SK-N-SH (cell line): ENCODE measurements around the gene SH3TC1. TPM values are rescaled to one million over a fixed set of nuclear protein-coding genes. Genes with fewer than 3 reads are reported as not detected.

Experiments
- CTCF ChIA-PET: fragments of 300-600, 350-600 bp; formaldehyde crosslinking; extraction: SDS; loops from one replicate; lab custom pipeline; 2021; lab: Yijun Ruan, JAX
- POLR2A ChIA-PET: fragments of 350-600 bp; sonication (Branson Sonifier 250); formaldehyde crosslinking; extraction: SDS; loops from one replicate; lab custom pipeline; 2020; ENCODE audit warnings: antibody characterized with exemption, inconsistent platforms; lab: Yijun Ruan, JAX
- DNase-seq: peaks from one replicate; pipeline ENCODE4 v3.0.0; 2012
- H2AFZ ChIP-seq: fragments of 200-600 bp; sonication (generic); 2 replicates; pipeline ENCODE4 v1.8.1; 2016; ENCODE audit warnings: antibody characterized with exemption, mild to moderate bottlenecking, low read depth
- H3F3A ChIP-seq: fragments of 200-600 bp; sonication (generic); replicated peaks from 2 replicates; pipeline ENCODE3; 2016; ENCODE audit warnings: antibody characterized with exemption, mild to moderate bottlenecking; ENCODE audit not compliant: insufficient read depth
- H3K27ac ChIP-seq, 2 experiments: fragments of 200-500 bp in 1 of 2; fragments of 200-600 bp in 1 of 2; sonication (Bioruptor generic) in 1 of 2; sonication (generic), shearing (Covaris generic) in 1 of 2; 2 replicates each; pipeline versions ENCODE4 v1.5.1 to v1.6.1; 2014 to 2016; ENCODE audit warnings: low read depth in 2 of 2, inconsistent platforms in 1 of 2, low read length in 1 of 2, mild to moderate bottlenecking in 1 of 2, mixed read lengths in 1 of 2
- H3K27me3 ChIP-seq: fragments of 200-600 bp; sonication (generic), shearing (Covaris generic); 2 replicates; pipeline ENCODE4 v1.6.1; 2016; ENCODE audit warnings: mixed run types; ENCODE audit not compliant: insufficient read depth
- H3K36me3 ChIP-seq, 2 experiments: fragments of 200-500 bp in 1 of 2; fragments of 200-600 bp in 1 of 2; sonication (Bioruptor generic) in 1 of 2; sonication (generic) in 1 of 2; replicated peaks in 1 of 2; 2 replicates each; pipeline versions ENCODE3 to v1.5.1; 2014 to 2016; ENCODE audit warnings: low read length in 1 of 2, mild to moderate bottlenecking in 1 of 2; ENCODE audit not compliant: insufficient read depth in 2 of 2, control insufficient read depth in 1 of 2
- H3K4me1 ChIP-seq, 2 experiments: fragments of 200-500 bp in 1 of 2; fragments of 200-600 bp in 1 of 2; sonication (Bioruptor generic) in 1 of 2; sonication (generic), shearing (Covaris generic) in 1 of 2; 2 replicates each; pipeline versions ENCODE4 v1.5.1 to v1.6.1; 2014 to 2016; ENCODE audit warnings: low read depth in 1 of 2, low read length in 1 of 2, mixed run types in 1 of 2; ENCODE audit not compliant: insufficient read depth in 2 of 2, control insufficient read depth in 1 of 2
- H3K4me2 ChIP-seq: fragments of 200-600 bp; sonication (generic), shearing (Covaris generic); 2 replicates; pipeline ENCODE4 v1.6.1; 2017; ENCODE audit warnings: mixed run types
- H3K4me3 ChIP-seq, 2 experiments: fragments of 200-500 bp in 1 of 2; fragments of 200-600 bp in 1 of 2; sonication (Bioruptor generic) in 1 of 2; sonication (generic), shearing (Covaris generic) in 1 of 2; 2 replicates each; pipeline versions ENCODE4 v1.5.1 to v1.8.1; 2014 to 2016; ENCODE audit warnings: low read depth in 2 of 2, inconsistent platforms in 1 of 2, low read length in 1 of 2, mild to moderate bottlenecking in 1 of 2, mixed read lengths in 1 of 2, moderate library complexity in 1 of 2
- H3K79me2 ChIP-seq: fragments of 200-600 bp; sonication (generic); 2 replicates; pipeline ENCODE4 v1.8.1; 2017; ENCODE audit warnings: mild to moderate bottlenecking; ENCODE audit not compliant: insufficient read depth
- H3K9ac ChIP-seq: fragments of 200-600 bp; sonication (generic); 2 replicates; pipeline ENCODE4 v1.6.1; 2017; ENCODE audit warnings: mixed run types
- H3K9me2 ChIP-seq: fragments of 200-600 bp; sonication (generic); 2 replicates; pipeline ENCODE4 v1.6.1; 2017; ENCODE audit warnings: mixed run types
- H3K9me3 ChIP-seq: fragments of 200-600 bp; sonication (generic); 2 replicates; pipeline ENCODE4 v1.6.1; 2017; ENCODE audit warnings: mixed run types, mild to moderate bottlenecking, moderate library complexity
- H4K20me1 ChIP-seq: fragments of 200-600 bp; sonication (generic); 2 replicates; pipeline ENCODE4 v1.6.1; 2017; ENCODE audit warnings: mild to moderate bottlenecking, mixed run types; ENCODE audit not compliant: insufficient read depth
- CHD2 ChIP-seq: fragments of 150-350 bp; IDR thresholded peaks from 2 replicates; pipeline ENCODE4 v1.6.1; 2018; ENCODE audit warnings: low read length; ENCODE audit not compliant: partially characterized antibody
- EZH2phosphoT487 ChIP-seq: fragments of 200-600 bp; sonication (generic); IDR thresholded peaks from 2 replicates; pipeline ENCODE4 v1.6.1; 2017; ENCODE audit warnings: low read depth, mixed run types, mild to moderate bottlenecking, antibody characterized with exemption, moderate library complexity, borderline replicate concordance
- FOSL2 ChIP-seq: IDR thresholded peaks from 2 replicates; pipeline ENCODE4 v1.4.0; 2012; ENCODE audit warnings: low read depth, mild to moderate bottlenecking, moderate library complexity, borderline replicate concordance
- FOXM1 ChIP-seq: IDR thresholded peaks from 2 replicates; pipeline ENCODE4 v1.4.0; 2012; ENCODE audit warnings: low read depth, mild to moderate bottlenecking
- GABPA ChIP-seq: IDR thresholded peaks from 2 replicates; pipeline ENCODE4 v1.4.0; 2012; ENCODE audit warnings: low read depth, mild to moderate bottlenecking
- MAX ChIP-seq: IDR thresholded peaks from 2 replicates; pipeline ENCODE4 v1.4.0; 2012; ENCODE audit warnings: low read depth
- RFX5 ChIP-seq: IDR thresholded peaks from 2 replicates; pipeline ENCODE4 v1.6.1; 2012; ENCODE audit warnings: mild to moderate bottlenecking, improper control_type of control experiment, low read length
- RXRA ChIP-seq: IDR thresholded peaks from 2 replicates; pipeline ENCODE4 v1.4.0; 2012; ENCODE audit warnings: low read depth, mild to moderate bottlenecking, borderline replicate concordance
- SIN3A ChIP-seq: IDR thresholded peaks from 2 replicates; pipeline ENCODE4 v1.6.1; 2012; ENCODE audit warnings: low read depth, mild to moderate bottlenecking, low read length, moderate library complexity, borderline replicate concordance
- TAF1 ChIP-seq: IDR thresholded peaks from 2 replicates; pipeline ENCODE4 v1.6.1; 2012; ENCODE audit warnings: low read depth, mild to moderate bottlenecking, low read length, moderate library complexity, borderline replicate concordance
- TCF12 ChIP-seq: IDR thresholded peaks from 2 replicates; pipeline ENCODE4 v1.4.0; 2012
- WGBS: methylation state at CpG from one replicate; pipeline ENCODE4 v1.1.6; 2017; ENCODE audit warnings: low lambda C conversion rate; 5-methylcytosine and 5-hydroxymethylcytosine counted together
- polyA plus RNA-seq, 3 experiments: library from polyadenylated mRNA; depleted of rRNA; stranded (reverse); fragments of >200 nt; gene quantifications; 2 replicates each; pipeline ENCODE4 v1.2.3, GENCODE V29; 2012
- TF ChIP-seq, protein P1 (sequence below): fragments of 150-350 bp; IDR thresholded peaks from 2 replicates; pipeline ENCODE4 v1.6.1; 2016; ENCODE audit warnings: mild to moderate bottlenecking, low read depth, low read length
- TF ChIP-seq, protein P2 (sequence below): fragments of 150-350 bp; IDR thresholded peaks from 2 replicates; pipeline ENCODE4 v1.6.1; 2017; ENCODE audit warnings: antibody characterized with exemption, low read length, low read depth, borderline replicate concordance
- TF ChIP-seq, protein P3 (sequence below): IDR thresholded peaks from 2 replicates; pipeline ENCODE4; 2012

Gene SH3TC1
- polyA plus RNA-seq, 1 of the 3 experiments (the other 2 are of a cell fraction): 2.7 TPM

DNA sequence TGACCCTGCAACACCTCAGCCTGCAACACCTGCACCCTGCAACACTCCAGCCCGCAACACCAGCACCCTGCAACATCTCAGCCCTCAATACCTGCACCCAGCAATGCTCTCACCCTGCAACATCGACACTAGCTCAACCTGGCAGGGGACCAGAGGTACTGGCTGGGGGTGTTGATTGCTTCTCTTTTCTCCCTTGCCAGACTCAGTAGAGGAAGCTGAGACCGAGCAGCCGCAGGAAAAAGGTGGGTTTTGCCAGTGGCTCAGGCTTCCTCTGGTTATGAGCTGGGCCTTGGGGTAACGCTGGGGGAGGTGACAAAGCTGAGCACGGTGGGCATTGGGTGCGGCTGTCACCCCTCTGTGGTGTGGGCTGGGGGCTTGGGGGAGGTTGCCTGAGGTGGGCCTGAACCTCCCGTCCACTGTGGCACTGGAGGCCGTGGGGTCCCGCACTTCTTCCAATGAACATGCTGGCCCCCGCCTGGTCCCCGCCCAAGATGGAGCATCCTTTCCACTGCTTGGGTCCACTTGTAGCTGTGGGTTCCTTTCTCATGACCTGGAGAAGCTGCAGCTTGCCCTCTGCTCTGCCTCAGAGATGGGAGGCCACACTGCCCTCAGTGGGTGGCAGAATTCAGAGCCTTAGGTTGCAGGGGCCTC is 26.0 kb downstream of the SH3TC1 start:
- H3F3A ChIP-seq: no peaks in the 10 kb centered on the region
- H4K20me1 ChIP-seq: no peaks in the 10 kb centered on the region
- H2AFZ ChIP-seq: no peak overlapping the region
- H3K36me3 ChIP-seq: no peaks in the 10 kb centered on the region
- no peaks in the 10 kb centered on the region for H3K9me2 ChIP-seq
- ChIA-PET CTCF (interaction anchor here (1.1 to 5.6 kb wide), 5 partner anchors 13 to 178 kb away, joined by 3 to 42 read pairs (median 10); no protein-coding TSS in a partner anchor), POLR2A (no interaction called here)
- peaks cover 0 to 37% of the 10 kb centered on the region in 2 experiments; a peak in 1 of 4 replicates for H3K4me1 ChIP-seq
- H3K4me3 ChIP-seq: no peak overlapping the region
- H3K79me2 ChIP-seq: no peaks in the 10 kb centered on the region
- no peak for DNase-seq
- H3K27me3 ChIP-seq: no peaks in the 10 kb centered on the region
- whole genome bisulfite sequencing: 82% methylated on average over 11 of the region's 12 CpGs
- H3K4me2 ChIP-seq: no peak overlapping the region
- no peak overlapping the region for H3K9ac ChIP-seq
- H3K9me3 ChIP-seq: no peaks in the 10 kb centered on the region
- TF ChIP-seq GABPA (no peak), EZH2phosphoT487 (no peak), FOXM1 (no peak), RFX5 (no peak), CHD2 (no peak), RXRA (no peak), TAF1 (no peak), FOSL2 (no peak), TCF12 (no peak), MAX (no peak), SIN3A (no peak)
- TF ChIP-seq, protein P1, sequence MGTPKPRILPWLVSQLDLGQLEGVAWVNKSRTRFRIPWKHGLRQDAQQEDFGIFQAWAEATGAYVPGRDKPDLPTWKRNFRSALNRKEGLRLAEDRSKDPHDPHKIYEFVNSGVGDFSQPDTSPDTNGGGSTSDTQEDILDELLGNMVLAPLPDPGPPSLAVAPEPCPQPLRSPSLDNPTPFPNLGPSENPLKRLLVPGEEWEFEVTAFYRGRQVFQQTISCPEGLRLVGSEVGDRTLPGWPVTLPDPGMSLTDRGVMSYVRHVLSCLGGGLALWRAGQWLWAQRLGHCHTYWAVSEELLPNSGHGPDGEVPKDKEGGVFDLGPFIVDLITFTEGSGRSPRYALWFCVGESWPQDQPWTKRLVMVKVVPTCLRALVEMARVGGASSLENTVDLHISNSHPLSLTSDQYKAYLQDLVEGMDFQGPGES: no peak
- TF ChIP-seq, protein P2, sequence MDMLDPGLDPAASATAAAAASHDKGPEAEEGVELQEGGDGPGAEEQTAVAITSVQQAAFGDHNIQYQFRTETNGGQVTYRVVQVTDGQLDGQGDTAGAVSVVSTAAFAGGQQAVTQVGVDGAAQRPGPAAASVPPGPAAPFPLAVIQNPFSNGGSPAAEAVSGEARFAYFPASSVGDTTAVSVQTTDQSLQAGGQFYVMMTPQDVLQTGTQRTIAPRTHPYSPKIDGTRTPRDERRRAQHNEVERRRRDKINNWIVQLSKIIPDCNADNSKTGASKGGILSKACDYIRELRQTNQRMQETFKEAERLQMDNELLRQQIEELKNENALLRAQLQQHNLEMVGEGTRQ: no peak
- TF ChIP-seq, protein P3, sequence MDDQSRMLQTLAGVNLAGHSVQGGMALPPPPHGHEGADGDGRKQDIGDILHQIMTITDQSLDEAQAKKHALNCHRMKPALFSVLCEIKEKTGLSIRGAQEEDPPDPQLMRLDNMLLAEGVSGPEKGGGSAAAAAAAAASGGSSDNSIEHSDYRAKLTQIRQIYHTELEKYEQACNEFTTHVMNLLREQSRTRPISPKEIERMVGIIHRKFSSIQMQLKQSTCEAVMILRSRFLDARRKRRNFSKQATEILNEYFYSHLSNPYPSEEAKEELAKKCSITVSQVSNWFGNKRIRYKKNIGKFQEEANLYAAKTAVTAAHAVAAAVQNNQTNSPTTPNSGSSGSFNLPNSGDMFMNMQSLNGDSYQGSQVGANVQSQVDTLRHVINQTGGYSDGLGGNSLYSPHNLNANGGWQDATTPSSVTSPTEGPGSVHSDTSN: no peak
- no peak overlapping the region for H3K27ac ChIP-seq
